ENCODE results near the gene GFY.
"Not testable (repeated sequence)": the region's sequence is repeated elsewhere in the genome, so short reads cannot be mapped to it uniquely, and the experiment has no call there.

The GFY gene

DNA sequence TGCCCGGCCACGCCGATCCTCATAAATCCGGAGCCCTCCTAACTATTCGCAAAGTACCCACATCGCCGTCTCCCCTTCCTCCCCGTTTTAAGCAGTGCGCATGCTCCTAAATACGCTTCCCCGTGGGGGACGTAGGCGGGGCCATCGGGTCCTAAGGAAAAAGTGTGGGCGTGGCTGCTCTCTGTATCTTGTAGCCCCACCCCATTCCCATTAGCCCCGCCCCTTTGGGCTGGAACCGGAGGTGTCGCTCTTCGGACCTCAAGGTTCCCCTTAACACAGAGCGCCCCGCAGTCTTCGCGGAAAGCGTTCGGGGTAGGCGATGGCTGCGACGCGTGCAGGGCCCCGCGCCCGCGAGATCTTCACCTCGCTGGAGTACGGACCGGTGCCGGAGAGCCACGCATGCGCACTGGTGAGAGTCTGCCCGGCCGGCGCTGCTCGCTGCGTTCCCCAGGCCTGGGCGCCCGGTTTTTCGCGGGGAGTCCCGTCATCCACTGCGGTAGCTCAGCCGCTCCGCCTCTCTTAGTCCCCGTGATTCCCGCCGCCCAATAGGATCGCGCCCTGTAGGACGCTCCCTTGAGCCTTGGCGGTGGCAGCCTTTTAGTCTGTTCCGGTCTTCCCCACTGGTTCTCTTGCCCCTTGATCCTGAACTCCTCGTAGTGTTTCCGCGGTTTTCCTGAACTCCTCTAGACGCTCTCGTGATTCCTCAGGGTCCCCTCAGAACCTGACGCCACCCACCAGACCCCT, 28.0 kb downstream of the GFY start, which contains the start of gene ALDH16A1:
Gene ALDH16A1, plus strand, starts transcription at position 213 of the 744 bp plus-strand sequence. Its CDS starts 107 bp downstream, at position 320.
- peaks cover 6 to 55% (median 44%) of the 10 kb centered on the region in 5 donors for H3K4me1 ChIP-seq (ENCODE audit: control insufficient read depth in 5 of 5, insufficient read depth in 5 of 5, low read length in 5 of 5)
- H3K9ac ChIP-seq (ENCODE audit: low read length in 5 of 5) = peak within 1 kb of the TSS; percentile 86 to 96 (median 90)
- H3K9me3 ChIP-seq (ENCODE audit: control insufficient read depth in 5 of 5, low read length in 5 of 5) = no peaks in the 10 kb centered on the region
- H3K4me3 ChIP-seq (ENCODE audit: low read depth in 1 of 5, low read length in 5 of 5) = peak within 1 kb of the TSS; percentile 76 to 97 (median 88)
- H3K27ac ChIP-seq (ENCODE audit: low read depth, low read length) = peak within 1 kb of the TSS; percentile 92
- no peaks in the 10 kb centered on the region for H3K27me3 ChIP-seq (ENCODE audit: control insufficient read depth in 5 of 5, insufficient read depth in 4 of 5, low read length in 5 of 5)
- peaks cover 0 to 13% (median 4%) of the 10 kb centered on the region in 5 donors for H3K36me3 ChIP-seq (ENCODE audit: control insufficient read depth in 5 of 5, insufficient read depth in 5 of 5, low read length in 5 of 5)

GRCh38 chr19:49453757-49454240, 28.6 kb downstream of the GFY start:
- Histone ChIP-seq H3K27ac (ENCODE audit: low read depth, low read length) (peak overlapping the region; percentile 92), H3K36me3 (ENCODE audit: control insufficient read depth in 5 of 5, insufficient read depth in 5 of 5, low read length in 5 of 5) (peaks cover 0 to 8% (median 4%) of the 10 kb centered on the region in 5 donors), H3K9ac (ENCODE audit: low read length in 5 of 5) (peak overlapping the region; percentile 86 to 96 (median 90)), H3K27me3 (ENCODE audit: control insufficient read depth in 5 of 5, insufficient read depth in 4 of 5, low read length in 5 of 5) (no peaks in the 10 kb centered on the region), H3K9me3 (ENCODE audit: control insufficient read depth in 5 of 5, low read length in 5 of 5) (no peaks in the 10 kb centered on the region), H3K4me3 (ENCODE audit: low read depth in 1 of 5, low read length in 5 of 5) (peak overlapping the region; percentile 76 to 93 (median 85)), H3K4me1 (ENCODE audit: control insufficient read depth in 5 of 5, insufficient read depth in 5 of 5, low read length in 5 of 5) (peaks cover 7 to 59% (median 51%) of the 10 kb centered on the region in 5 donors)

GRCh38 chr19:49455773-49456172, 30.6 kb downstream of the GFY start:
- Histone ChIP-seq H3K4me3 (ENCODE audit: low read depth in 1 of 5, low read length in 5 of 5) (no peak overlapping the region), H3K4me1 (ENCODE audit: control insufficient read depth in 5 of 5, insufficient read depth in 5 of 5, low read length in 5 of 5) (peaks cover 10 to 63% (median 47%) of the 10 kb centered on the region in 5 donors), H3K27me3 (ENCODE audit: control insufficient read depth in 5 of 5, insufficient read depth in 4 of 5, low read length in 5 of 5) (no peaks in the 10 kb centered on the region), H3K27ac (ENCODE audit: low read depth, low read length) (peak overlapping the region; percentile 89), H3K36me3 (ENCODE audit: control insufficient read depth in 5 of 5, insufficient read depth in 5 of 5, low read length in 5 of 5) (peaks cover 0 to 12% (median 5%) of the 10 kb centered on the region in 5 donors), H3K9me3 (ENCODE audit: control insufficient read depth in 5 of 5, low read length in 5 of 5) (no peaks in the 10 kb centered on the region), H3K9ac (ENCODE audit: low read length in 5 of 5) (peak overlapping the region in 2 of 5 donors; percentile 30 to 56)

- Histone ChIP-seq H3K36me3 (ENCODE audit: control insufficient read depth in 5 of 5, insufficient read depth in 5 of 5, low read length in 5 of 5) (peaks cover 0 to 13% (median 5%) of the 10 kb centered on the region in 5 donors), H3K4me1 (ENCODE audit: control insufficient read depth in 5 of 5, insufficient read depth in 5 of 5, low read length in 5 of 5) (peaks cover 10 to 57% (median 43%) of the 10 kb centered on the region in 5 donors), H3K27ac (ENCODE audit: low read depth, low read length) (peak overlapping the region; percentile 89), H3K9ac (ENCODE audit: low read length in 5 of 5) (peak overlapping the region in 3 of 5 donors; percentile 30 to 89 (median 41)), H3K9me3 (ENCODE audit: control insufficient read depth in 5 of 5, low read length in 5 of 5) (no peaks in the 10 kb centered on the region), H3K27me3 (ENCODE audit: control insufficient read depth in 5 of 5, insufficient read depth in 4 of 5, low read length in 5 of 5) (no peaks in the 10 kb centered on the region), H3K4me3 (ENCODE audit: low read depth in 1 of 5, low read length in 5 of 5) (no peak overlapping the region)
These were observed 31.1 kb downstream of the GFY start for GRCh38 chr19:49456326-49456725.

DNA sequence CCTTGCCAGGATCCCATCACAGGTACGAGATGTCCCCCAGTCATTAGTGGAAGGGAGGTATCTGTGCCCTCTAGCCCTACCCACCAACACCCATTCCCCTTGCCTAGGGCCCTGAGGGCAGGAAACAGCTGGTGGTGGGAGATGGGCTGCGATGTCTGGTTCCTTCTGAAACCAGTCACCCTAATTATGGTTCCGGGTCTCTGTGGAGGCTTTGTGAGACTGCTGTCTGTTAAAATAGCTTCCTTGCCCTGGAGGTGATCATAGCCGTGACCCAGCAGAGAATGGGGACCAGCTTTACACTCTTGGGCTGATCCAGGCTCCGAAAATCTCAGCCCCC, 33.3 kb downstream of the GFY start:
- H3K9me3 ChIP-seq (ENCODE audit: control insufficient read depth in 5 of 5, low read length in 5 of 5) = no peaks in the 10 kb centered on the region
- H3K36me3 ChIP-seq (ENCODE audit: control insufficient read depth in 5 of 5, insufficient read depth in 5 of 5, low read length in 5 of 5) = peaks cover 0 to 23% (median 5%) of the 10 kb centered on the region in 5 donors
- H3K27me3 ChIP-seq (ENCODE audit: control insufficient read depth in 5 of 5, insufficient read depth in 4 of 5, low read length in 5 of 5) = no peaks in the 10 kb centered on the region
- H3K27ac ChIP-seq (ENCODE audit: low read depth, low read length) = peak overlapping the region; percentile 89
- H3K4me1 ChIP-seq (ENCODE audit: control insufficient read depth in 5 of 5, insufficient read depth in 5 of 5, low read length in 5 of 5) = peaks cover 10 to 48% (median 41%) of the 10 kb centered on the region in 5 donors
- H3K4me3 ChIP-seq (ENCODE audit: low read depth in 1 of 5, low read length in 5 of 5) = no peak overlapping the region
- peak overlapping the region in 2 of 5 donors; percentile 9 to 71 for H3K9ac ChIP-seq (ENCODE audit: low read length in 5 of 5)

GRCh38 chr19:49459388-49459787, 34.2 kb downstream of the GFY start:
- Histone ChIP-seq H3K9me3 (ENCODE audit: control insufficient read depth in 5 of 5, low read length in 5 of 5) (no peaks in the 10 kb centered on the region), H3K9ac (ENCODE audit: low read length in 5 of 5) (no peak overlapping the region), H3K4me1 (ENCODE audit: control insufficient read depth in 5 of 5, insufficient read depth in 5 of 5, low read length in 5 of 5) (peaks cover 10 to 40% (median 33%) of the 10 kb centered on the region in 5 donors), H3K4me3 (ENCODE audit: low read depth in 1 of 5, low read length in 5 of 5) (no peak overlapping the region), H3K36me3 (ENCODE audit: control insufficient read depth in 5 of 5, insufficient read depth in 5 of 5, low read length in 5 of 5) (peaks cover 0 to 31% (median 12%) of the 10 kb centered on the region in 5 donors), H3K27me3 (ENCODE audit: control insufficient read depth in 5 of 5, insufficient read depth in 4 of 5, low read length in 5 of 5) (no peaks in the 10 kb centered on the region), H3K27ac (ENCODE audit: low read depth, low read length) (no peak overlapping the region)

DNA sequence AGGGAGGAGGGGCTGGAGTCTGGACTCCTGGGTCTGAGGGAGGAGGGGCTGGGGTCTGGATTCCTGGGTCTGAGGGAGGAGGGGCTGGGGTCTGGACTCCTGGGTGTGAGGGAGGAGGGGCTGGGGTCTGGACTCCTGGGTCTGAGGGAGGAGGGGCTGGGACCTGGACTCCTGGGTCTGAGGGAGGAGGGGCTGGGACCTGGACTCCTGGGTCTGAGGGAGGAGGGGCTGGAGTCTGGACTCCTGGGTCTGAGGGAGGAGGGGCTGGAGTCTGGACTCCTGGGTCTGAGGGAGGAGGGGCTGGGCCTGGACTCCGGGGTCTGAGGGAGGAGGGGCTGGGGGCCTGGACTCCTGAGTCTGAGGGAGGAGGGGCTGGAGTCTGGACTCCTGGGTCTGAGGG, 35.9 kb downstream of the GFY start:
- H3K4me3 ChIP-seq (ENCODE audit: low read depth in 1 of 5, low read length in 5 of 5); H3K9ac ChIP-seq (ENCODE audit: low read length in 5 of 5); H3K9me3 ChIP-seq (ENCODE audit: control insufficient read depth in 5 of 5, low read length in 5 of 5); H3K27ac ChIP-seq (ENCODE audit: low read depth, low read length); H3K27me3 ChIP-seq (ENCODE audit: control insufficient read depth in 5 of 5, insufficient read depth in 4 of 5, low read length in 5 of 5): not testable (repeated sequence)
- Histone ChIP-seq H3K4me1 (ENCODE audit: control insufficient read depth in 5 of 5, insufficient read depth in 5 of 5, low read length in 5 of 5) (peaks cover 6 to 29% (median 24%) of the 10 kb centered on the region in 5 donors), H3K36me3 (ENCODE audit: control insufficient read depth in 5 of 5, insufficient read depth in 5 of 5, low read length in 5 of 5) (peaks cover 0 to 47% (median 24%) of the 10 kb centered on the region in 5 donors)

- no peaks in the 10 kb centered on the region for H3K27me3 ChIP-seq (ENCODE audit: control insufficient read depth in 5 of 5, insufficient read depth in 4 of 5, low read length in 5 of 5)
- H3K4me3 ChIP-seq (ENCODE audit: low read depth in 1 of 5, low read length in 5 of 5) = no peak overlapping the region
- H3K9ac ChIP-seq (ENCODE audit: low read length in 5 of 5) = no peak overlapping the region
- H3K9me3 ChIP-seq (ENCODE audit: control insufficient read depth in 5 of 5, low read length in 5 of 5) = no peaks in the 10 kb centered on the region
- peaks cover 4 to 24% (median 19%) of the 10 kb centered on the region in 5 donors for H3K4me1 ChIP-seq (ENCODE audit: control insufficient read depth in 5 of 5, insufficient read depth in 5 of 5, low read length in 5 of 5)
- H3K36me3 ChIP-seq (ENCODE audit: control insufficient read depth in 5 of 5, insufficient read depth in 5 of 5, low read length in 5 of 5) = peaks cover 0 to 50% (median 26%) of the 10 kb centered on the region in 5 donors
- no peak overlapping the region for H3K27ac ChIP-seq (ENCODE audit: low read depth, low read length)
These were observed 36.5 kb downstream of the GFY start for GRCh38 chr19:49461656-49462055.

- no peak overlapping the region for H3K4me3 ChIP-seq (ENCODE audit: low read depth in 1 of 5, low read length in 5 of 5)
- no peaks in the 10 kb centered on the region for H3K9me3 ChIP-seq (ENCODE audit: control insufficient read depth in 5 of 5, low read length in 5 of 5)
- H3K9ac ChIP-seq (ENCODE audit: low read length in 5 of 5) = no peak overlapping the region
- H3K4me1 ChIP-seq (ENCODE audit: control insufficient read depth in 5 of 5, insufficient read depth in 5 of 5, low read length in 5 of 5) = peaks cover 4 to 21% (median 13%) of the 10 kb centered on the region in 5 donors
- no peaks in the 10 kb centered on the region for H3K27me3 ChIP-seq (ENCODE audit: control insufficient read depth in 5 of 5, insufficient read depth in 4 of 5, low read length in 5 of 5)
- H3K27ac ChIP-seq (ENCODE audit: low read depth, low read length) = no peak overlapping the region
- H3K36me3 ChIP-seq (ENCODE audit: control insufficient read depth in 5 of 5, insufficient read depth in 5 of 5, low read length in 5 of 5) = peaks cover 0 to 55% (median 31%) of the 10 kb centered on the region in 5 donors
These were observed 37.3 kb downstream of the GFY start for GRCh38 chr19:49462492-49462891.

All from subcutaneous abdominal adipose tissue (tissue), 5 donors.